Gastrocnemius medialis (tissue), 4 donors: ENCODE measurements around the gene PIGZ.

Source experiments
- POLR2A ChIP-seq, 2 donors: fragments of 450-650 bp; IDR thresholded peaks; one replicate each; pipeline ENCODE4 v1.6.1; 2017; ENCODE audit warnings: antibody characterized with exemption in 2 of 2, mild to moderate bottlenecking in 2 of 2, moderate library complexity in 2 of 2
- TF ChIP-seq, protein P1 (sequence below), 5 experiments: fragments of 450-650 bp in 3 of 5; fragments of 200-600 bp in 2 of 5; sonication (generic) in 2 of 5; IDR thresholded peaks in 4 of 5; conservative IDR thresholded peaks in 1 of 5; 1 replicate in 4 of 5; 2 replicates in 1 of 5; pipeline ENCODE4 v1.5.1; 2016 to 2019; ENCODE audit warnings: antibody characterized with exemption in 5 of 5, mild to moderate bottlenecking in 3 of 5, moderate library complexity in 3 of 5

DNA sequence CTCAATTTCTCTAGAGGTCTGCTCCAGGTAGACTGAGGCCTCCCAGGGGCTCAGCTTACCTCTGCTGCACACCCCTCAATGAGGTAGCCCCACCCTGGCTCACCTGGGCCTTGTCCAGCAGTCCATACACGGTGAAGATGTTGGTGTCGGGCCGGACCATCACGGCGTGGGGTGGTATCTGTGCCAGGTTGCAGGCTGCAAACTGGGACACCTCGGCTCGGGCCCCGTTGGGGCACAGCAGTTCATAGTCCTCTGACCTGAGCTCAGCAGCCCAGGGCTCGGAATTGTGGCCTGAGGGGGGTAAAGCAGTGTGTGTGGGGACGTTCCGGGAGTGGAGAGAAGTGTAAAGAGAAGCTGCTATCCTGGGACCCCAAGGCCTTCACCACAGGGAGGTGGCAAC, 37.8 kb upstream of the PIGZ start:
- TF ChIP-seq, protein P1, sequence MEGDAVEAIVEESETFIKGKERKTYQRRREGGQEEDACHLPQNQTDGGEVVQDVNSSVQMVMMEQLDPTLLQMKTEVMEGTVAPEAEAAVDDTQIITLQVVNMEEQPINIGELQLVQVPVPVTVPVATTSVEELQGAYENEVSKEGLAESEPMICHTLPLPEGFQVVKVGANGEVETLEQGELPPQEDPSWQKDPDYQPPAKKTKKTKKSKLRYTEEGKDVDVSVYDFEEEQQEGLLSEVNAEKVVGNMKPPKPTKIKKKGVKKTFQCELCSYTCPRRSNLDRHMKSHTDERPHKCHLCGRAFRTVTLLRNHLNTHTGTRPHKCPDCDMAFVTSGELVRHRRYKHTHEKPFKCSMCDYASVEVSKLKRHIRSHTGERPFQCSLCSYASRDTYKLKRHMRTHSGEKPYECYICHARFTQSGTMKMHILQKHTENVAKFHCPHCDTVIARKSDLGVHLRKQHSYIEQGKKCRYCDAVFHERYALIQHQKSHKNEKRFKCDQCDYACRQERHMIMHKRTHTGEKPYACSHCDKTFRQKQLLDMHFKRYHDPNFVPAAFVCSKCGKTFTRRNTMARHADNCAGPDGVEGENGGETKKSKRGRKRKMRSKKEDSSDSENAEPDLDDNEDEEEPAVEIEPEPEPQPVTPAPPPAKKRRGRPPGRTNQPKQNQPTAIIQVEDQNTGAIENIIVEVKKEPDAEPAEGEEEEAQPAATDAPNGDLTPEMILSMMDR (IDR thresholded peaks at IDR 0.05 in 4 of 5, conservative IDR thresholded peaks at IDR 0.05 in 1 of 5), result no peak
- TF ChIP-seq POLR2A (IDR thresholded peaks at IDR 0.05), result no peak
